Measurements from ENCODE around the gene AP5B1.

The AP5B1 gene

GRCh38 chr11:65786008-65786785 lies 5.4 kb upstream of the AP5B1 start:
- Histone ChIP-seq H3K4me2 (no peak overlapping the region), H4K20me1 (ENCODE audit: insufficient read depth) (no peaks in the 10 kb centered on the region), H3K4me1 (ENCODE audit: low read depth, poor library complexity, severe bottlenecking) (peaks cover 22% of the 10 kb centered on the region), H3K9ac (no peak overlapping the region), H2AFZ (ENCODE audit: low read depth) (no peak overlapping the region), H3K79me2 (ENCODE audit: insufficient read depth, low read depth) (no peaks in the 10 kb centered on the region), H3K4me3 (IDR thresholded peaks at IDR 0.05; ENCODE audit: insufficient read depth, low read depth, low read length) (no peak overlapping the region), H3K36me3 (ENCODE audit: insufficient read depth) (no peaks in the 10 kb centered on the region), H3K27me3 (ENCODE audit: insufficient read depth, low read depth) (peaks cover 16% of the 10 kb centered on the region), H3K27ac (no peak overlapping the region)
- TF ChIP-seq CTCF (conservative IDR thresholded peaks at IDR 0.05; ENCODE audit: low read depth, low read length): no peak

GRCh38 chr11:65785319-65786007 lies 4.7 kb upstream of the AP5B1 start:
- no peak overlapping the region for H2AFZ ChIP-seq (ENCODE audit: low read depth)
- no peaks in the 10 kb centered on the region for H3K79me2 ChIP-seq (ENCODE audit: insufficient read depth, low read depth)
- H3K36me3 ChIP-seq (ENCODE audit: insufficient read depth): no peaks in the 10 kb centered on the region
- H3K9ac ChIP-seq: no peak overlapping the region
- peaks cover 22% of the 10 kb centered on the region for H3K4me1 ChIP-seq (ENCODE audit: low read depth, poor library complexity, severe bottlenecking)
- H4K20me1 ChIP-seq (ENCODE audit: insufficient read depth): no peaks in the 10 kb centered on the region
- peaks cover 16% of the 10 kb centered on the region for H3K27me3 ChIP-seq (ENCODE audit: insufficient read depth, low read depth)
- H3K27ac ChIP-seq: no peak overlapping the region
- TF ChIP-seq CTCF (conservative IDR thresholded peaks at IDR 0.05; ENCODE audit: low read depth, low read length): no peak
- no peak overlapping the region for H3K4me2 ChIP-seq
- H3K4me3 ChIP-seq (IDR thresholded peaks at IDR 0.05; ENCODE audit: insufficient read depth, low read depth, low read length): no peak overlapping the region

GRCh38 chr11:65782816-65783228 lies 2.0 kb upstream of the AP5B1 start:
- Histone ChIP-seq H3K4me3 (IDR thresholded peaks at IDR 0.05; ENCODE audit: insufficient read depth, low read depth, low read length) (no peak overlapping the region), H3K36me3 (ENCODE audit: insufficient read depth) (no peaks in the 10 kb centered on the region), H3K27ac (no peak overlapping the region), H3K4me1 (ENCODE audit: low read depth, poor library complexity, severe bottlenecking) (peaks cover 29% of the 10 kb centered on the region), H3K79me2 (ENCODE audit: insufficient read depth, low read depth) (peaks cover 14% of the 10 kb centered on the region; the same call in 1 of the 2 replicates), H2AFZ (ENCODE audit: low read depth) (no peak overlapping the region; the same call in 1 of the 2 replicates), H3K4me2 (peak overlapping the region; percentile 50), H3K9ac (no peak overlapping the region), H3K27me3 (ENCODE audit: insufficient read depth, low read depth) (peaks cover 3% of the 10 kb centered on the region), H4K20me1 (ENCODE audit: insufficient read depth) (peaks cover 3% of the 10 kb centered on the region; the same call in 1 of the 2 replicates)
- no peak for TF ChIP-seq CTCF (conservative IDR thresholded peaks at IDR 0.05; ENCODE audit: low read depth, low read length)

- Histone ChIP-seq H2AFZ (ENCODE audit: low read depth) (no peak overlapping the region; the same call in 1 of the 2 replicates), H3K9ac (no peak overlapping the region), H3K27ac (no peak overlapping the region), H3K79me2 (ENCODE audit: insufficient read depth, low read depth) (peaks cover 17% of the 10 kb centered on the region; the same call in 1 of the 2 replicates), H3K4me3 (IDR thresholded peaks at IDR 0.05; ENCODE audit: insufficient read depth, low read depth, low read length) (no peak overlapping the region), H4K20me1 (ENCODE audit: insufficient read depth) (peaks cover 3% of the 10 kb centered on the region; the same call in 1 of the 2 replicates), H3K4me2 (peak overlapping the region; percentile 50; the same call in 1 of the 2 replicates), H3K36me3 (ENCODE audit: insufficient read depth) (no peaks in the 10 kb centered on the region), H3K27me3 (ENCODE audit: insufficient read depth, low read depth) (no peaks in the 10 kb centered on the region; the same call in 1 of the 2 replicates), H3K4me1 (ENCODE audit: low read depth, poor library complexity, severe bottlenecking) (peaks cover 29% of the 10 kb centered on the region)
- TF ChIP-seq CTCF (conservative IDR thresholded peaks at IDR 0.05; ENCODE audit: low read depth, low read length): no peak
Observed at GRCh38 chr11:65781962-65782815, 1.4 kb upstream of the AP5B1 start.

Data from KMS-11 (cell line).